GM12878 (cell line): ENCODE data around the gene PCSK6. TPM values are rescaled to one million over a fixed set of nuclear protein-coding genes. Genes with fewer than 3 reads are reported as not detected.

Source experiments
- ATAC-seq: fragments of 200-7000 bp; cut with Tn5 transposase; 3 replicates; pipeline ENCODE4 v1.9.1; 2020; ENCODE audit warnings: mild to moderate bottlenecking, moderate library complexity
- BruUV-seq: library from RNA; stranded (reverse); fragments of 400-500 nt; replicated peaks from 2 replicates; lab custom pipeline; 2021; lab: Mats Ljungman, UMichigan
- CTCF ChIA-PET: fragments of 300-600 bp; sonication (Branson Sonifier 250); formaldehyde crosslinking; extraction: SDS; loops from one replicate; lab custom pipeline; 2021; ENCODE audit warnings: inconsistent platforms; lab: Yijun Ruan, JAX
- POLR2A ChIA-PET: fragments of 350-600 bp; formaldehyde crosslinking; extraction: SDS; loops from one replicate; lab custom pipeline; 2021; ENCODE audit warnings: inconsistent platforms; lab: Charles Lee
- RAD21 ChIA-PET: fragments of 300-600 bp; sonication (Branson Sonifier 250); formaldehyde crosslinking; loops from one replicate; lab custom pipeline; 2023; ENCODE audit warnings: antibody characterized with exemption; ENCODE audit not compliant: unreplicated experiment; lab: Charles Lee
- SMC1A ChIA-PET: fragments of 300-600 bp; sonication (Branson Sonifier 250); formaldehyde crosslinking; loops from one replicate; lab custom pipeline; 2023; ENCODE audit not compliant: unreplicated experiment, uncharacterized antibody; lab: Charles Lee
- DNase-seq: peaks from one replicate; pipeline ENCODE4 v3.0.0-alpha.2; 2011; ENCODE audit warnings: low read depth, low spot score
- FAIRE-seq: peaks from 3 replicates; lab custom pipeline; 2011; peaks lifted over from hg19 to GRCh38; lab: Jason Lieb, UNC
- H2AFZ ChIP-seq: 2 replicates; pipeline ENCODE4 v1.6.0; 2011; ENCODE audit warnings: low read depth, low read length, control low read depth; ENCODE audit not compliant: control insufficient read depth
- H3K27ac ChIP-seq: 2 replicates; pipeline ENCODE4 v1.5.1; 2011; ENCODE audit warnings: control low read depth; ENCODE audit not compliant: control insufficient read depth, insufficient read depth
- H3K27me3 ChIP-seq, 2 experiments: replicated peaks in 1 of 2; 2 replicates each; pipeline versions ENCODE4 v1.6.0 to v1.6.1; 2011; ENCODE audit warnings: low read length in 1 of 2; ENCODE audit not compliant: control insufficient read depth in 2 of 2, insufficient read depth in 2 of 2
- H3K36me3 ChIP-seq, 2 experiments: 2 replicates each; pipeline ENCODE4 v1.5.1; 2011; ENCODE audit warnings: low read length in 1 of 2; ENCODE audit not compliant: control insufficient read depth in 2 of 2, insufficient read depth in 2 of 2
- H3K4me1 ChIP-seq: 2 replicates; pipeline ENCODE4 v1.6.1; 2011; ENCODE audit warnings: mild to moderate bottlenecking, low read length, moderate library complexity, mixed read lengths; ENCODE audit not compliant: control insufficient read depth, insufficient read depth
- H3K4me2 ChIP-seq: 2 replicates; pipeline ENCODE4 v1.6.0; 2011; ENCODE audit warnings: control low read depth; ENCODE audit not compliant: control insufficient read depth, insufficient read depth
- H3K4me3 ChIP-seq: fragments of 200-600 bp; sonication (generic); 2 replicates; pipeline ENCODE4 v1.5.1; 2016
- H3K79me2 ChIP-seq: 2 replicates; pipeline ENCODE4 v1.6.0; 2011; ENCODE audit warnings: low read length; ENCODE audit not compliant: control insufficient read depth, insufficient read depth
- H3K9ac ChIP-seq: 2 replicates; pipeline ENCODE4 v1.8.0; 2011; ENCODE audit warnings: low read length, control low read depth, mixed read lengths; ENCODE audit not compliant: control insufficient read depth, insufficient read depth
- H3K9me3 ChIP-seq: replicated peaks from 3 replicates; pipeline ENCODE4 v1.5.1; 2011; ENCODE audit warnings: mild to moderate bottlenecking, low read length; ENCODE audit not compliant: control insufficient read depth, insufficient read depth
- H4K20me1 ChIP-seq: 2 replicates; pipeline ENCODE4 v1.6.0; 2011; ENCODE audit not compliant: control insufficient read depth, insufficient read depth
- BACH1 ChIP-seq: fragments of 450-650 bp; IDR thresholded peaks from 2 replicates; pipeline ENCODE4 v1.6.1; 2017; ENCODE audit warnings: mild to moderate bottlenecking, borderline replicate concordance
- GATAD2B ChIP-seq: fragments of 450-650 bp; conservative IDR thresholded peaks from 2 replicates; pipeline ENCODE4 v1.6.1; 2017; ENCODE audit warnings: low read depth, mild to moderate bottlenecking, moderate library complexity
- NFYB ChIP-seq: IDR thresholded peaks from 2 replicates; pipeline ENCODE4 v1.6.1; 2011; ENCODE audit warnings: low read depth, mild to moderate bottlenecking, low read length, improper control_type of control experiment, moderate library complexity; ENCODE audit not compliant: insufficient read depth
- PAX5 ChIP-seq: IDR thresholded peaks from 2 replicates; pipeline ENCODE4 v1.6.1; 2011; ENCODE audit warnings: low read depth, low read length, borderline replicate concordance
- POLR2A ChIP-seq: IDR thresholded peaks from 2 replicates; pipeline ENCODE4 v1.6.1; 2011; ENCODE audit warnings: low read depth, mild to moderate bottlenecking, low read length
- RCOR1 ChIP-seq: conservative IDR thresholded peaks from 2 replicates; pipeline ENCODE4 v1.6.1; 2012; ENCODE audit warnings: low read depth, low read length, improper control_type of control experiment
- RFX5 ChIP-seq: IDR thresholded peaks from 2 replicates; pipeline ENCODE4 v1.6.1; 2011; ENCODE audit warnings: low read depth, low read length, improper control_type of control experiment
- SMAD5 ChIP-seq: IDR thresholded peaks from 2 replicates; pipeline ENCODE4 v1.6.1; 2016; ENCODE audit warnings: antibody characterized with exemption, low read depth
- SMC3 ChIP-seq: IDR thresholded peaks from 2 replicates; pipeline ENCODE4 v1.6.1; 2011; ENCODE audit warnings: low read length, improper control_type of control experiment, borderline replicate concordance
- SPI1 ChIP-seq: IDR thresholded peaks from 2 replicates; pipeline ENCODE4 v1.6.1; 2011; ENCODE audit warnings: low read depth, mild to moderate bottlenecking, low read length, moderate library complexity, borderline replicate concordance; ENCODE audit not compliant: insufficient read depth
- ZNF217 ChIP-seq: fragments of 450-650 bp; IDR thresholded peaks from 2 replicates; pipeline ENCODE4 v1.6.1; 2017; ENCODE audit warnings: antibody characterized with exemption, mild to moderate bottlenecking
- ZNF274 ChIP-seq: IDR thresholded peaks from one replicate; pipeline ENCODE4 v1.8.0; 2011; ENCODE audit not compliant: insufficient read length, insufficient read depth
- ZNF622 ChIP-seq: fragments of 450-650 bp; IDR thresholded peaks from 2 replicates; pipeline ENCODE4 v1.6.1; 2017; ENCODE audit warnings: mild to moderate bottlenecking, inconsistent platforms
- ZSCAN29 ChIP-seq: fragments of 450-650 bp; IDR thresholded peaks from 2 replicates; pipeline ENCODE4 v1.6.1; 2017; ENCODE audit warnings: mild to moderate bottlenecking, moderate library complexity
- WGBS: methylation state at CpG from one replicate; pipeline ENCODE4 v1.1.6; 2016; ENCODE audit warnings: low lambda C conversion rate; ENCODE audit not compliant: insufficient replicate concordance, insufficient coverage; ENCODE audit errors: missing lambda C conversion rate; 5-methylcytosine and 5-hydroxymethylcytosine counted together
- in situ Hi-C: fragments of 300-500 bp; cut with MboI; formaldehyde crosslinking; loops from 9 replicates; pipeline ENCODE4 v1.14.3; 2018; ENCODE audit warnings: mixed read lengths
- intact Hi-C: fragments of 100-400 bp; cut with micrococcal nuclease; formaldehyde crosslinking; loops from one replicate; pipeline ENCODE4 v1.14.2; 2022; ENCODE audit not compliant: unreplicated experiment
- polyA plus RNA-seq, 11 experiments: library from polyadenylated mRNA; depleted of rRNA in 4 of 11; unstranded in 6 of 11; stranded (reverse) in 5 of 11; fragments of >200 nt; fragmentation: Nextera tagmentation in 4 of 11; fragmentation: Illumina TruSeq in 1 of 11; extraction: Ambion mirVana in 4 of 11; extraction: Trizol in 1 of 11; gene quantifications; 1 replicate in 1 of 11; 2 replicates in 10 of 11; pipeline versions ENCODE4 v1.2.1 to v1.2.3, GENCODE V29; 2011 to 2016; ENCODE audit warnings: inconsistent platforms in 2 of 11, missing spikeins in 2 of 11, low read depth in 1 of 11
- total RNA-seq, 4 experiments: library from RNA; depleted of rRNA in 3 of 4; stranded (reverse); fragments of >200 nt in 3 of 4; fragmentation: Illumina TruSeq in 1 of 4; extraction: Trizol in 1 of 4; gene quantifications; 2 replicates each; pipeline versions ENCODE4 v1.2.1 to v1.2.3, GENCODE V29; 2013 to 2021
- TF ChIP-seq, protein P1 (sequence below): IDR thresholded peaks from 2 replicates; pipeline ENCODE4 v1.6.1; 2011; ENCODE audit warnings: borderline replicate concordance, low read depth, mild to moderate bottlenecking, moderate library complexity, mixed read lengths, low read length; ENCODE audit not compliant: insufficient read depth; ENCODE audit errors: extremely low read length

PCSK6 gene
- total and polyA plus RNA-seq, 10 of the 15 experiments (the other 5 are each of a cell fraction or from before 2014, with no cell fraction given), result 0.19 to 0.67 (median 0.25) TPM; not detected in 4

DNA sequence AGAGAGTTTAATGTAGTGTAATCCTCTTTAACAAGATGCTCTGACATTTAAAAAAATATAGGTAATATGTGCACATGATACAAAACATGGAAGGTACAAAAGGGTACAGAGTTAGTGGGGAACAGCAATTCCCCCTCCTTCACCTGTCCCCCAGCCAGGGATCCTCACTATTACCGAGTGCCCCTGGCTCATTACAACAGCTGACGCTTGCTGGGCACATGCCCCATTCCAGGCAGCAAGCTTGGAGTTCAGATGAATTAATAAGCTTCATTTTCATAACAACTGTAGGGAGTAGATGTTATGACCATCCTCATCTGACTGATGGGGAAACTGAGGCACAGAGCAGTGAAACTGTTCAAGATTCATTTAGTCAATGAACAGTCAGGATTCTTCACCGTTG, 41.2 kb downstream of the PCSK6 start:
- ChIA-PET POLR2A (no interaction called here), RAD21 (no interaction called here), CTCF (no interaction called here), SMC1A (no interaction called here)
- in situ Hi-C loops (no loop called here), intact Hi-C loops (no loop called here)
- Histone ChIP-seq H3K4me2 (no peak overlapping the region), H3K4me1 (no peaks in the 10 kb centered on the region), H3K27ac (no peak overlapping the region), H3K9me3 (no peaks in the 10 kb centered on the region), H3K4me3 (no peak overlapping the region), H2AFZ (no peak overlapping the region), H3K9ac (no peak overlapping the region), H3K36me3 (no peaks in the 10 kb centered on the region), H3K27me3 (peaks cover 0 to 9% of the 10 kb centered on the region in 2 experiments; a peak in 3 of 4 replicates), H4K20me1 (no peaks in the 10 kb centered on the region), H3K79me2 (no peaks in the 10 kb centered on the region)
- BruUV-seq, result no TSS peak
- DNase-seq, result no peak
- no peak for FAIRE-seq
- WGBS, result 40% methylated on average over 3 of the region's 3 CpGs
- ATAC-seq, result no peak
- TF ChIP-seq ZNF622, result no peak
- TF ChIP-seq BACH1, result no peak
- TF ChIP-seq ZSCAN29, result no peak
- no peak for TF ChIP-seq RCOR1

DNA sequence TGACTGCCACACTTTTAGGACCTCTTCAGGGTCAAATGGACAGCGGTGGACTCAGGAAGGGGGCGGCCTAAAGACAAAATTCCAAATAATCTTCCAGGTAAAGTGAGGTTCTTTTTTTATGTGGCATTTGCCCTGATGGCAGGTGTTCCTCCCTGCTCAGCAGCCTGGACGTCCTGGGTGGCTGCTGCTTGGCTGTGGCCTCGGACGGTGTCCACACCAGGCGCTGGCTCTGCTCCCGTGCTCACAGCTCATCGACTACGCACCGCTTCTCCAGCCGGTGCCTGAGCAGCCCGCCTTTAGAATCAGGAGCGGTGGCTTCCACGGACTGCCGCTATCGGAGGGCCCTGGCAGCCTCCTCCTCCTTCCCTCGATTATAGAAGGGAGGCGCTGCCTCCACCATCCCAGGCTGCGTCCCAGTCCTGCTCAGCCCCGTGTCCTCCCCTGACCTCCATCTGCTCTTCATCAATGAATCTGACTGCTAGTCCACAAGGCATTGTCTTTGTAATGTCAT, 41.9 kb downstream of the PCSK6 start:
- Histone ChIP-seq H3K9ac (no peak overlapping the region), H3K4me1 (no peaks in the 10 kb centered on the region), H3K4me2 (no peak overlapping the region), H2AFZ (no peak overlapping the region), H3K9me3 (no peaks in the 10 kb centered on the region), H3K27me3 (peaks cover 0 to 6% of the 10 kb centered on the region in 2 experiments; a peak in 2 of 4 replicates), H3K79me2 (no peaks in the 10 kb centered on the region), H4K20me1 (no peaks in the 10 kb centered on the region), H3K4me3 (no peak overlapping the region), H3K27ac (no peak overlapping the region), H3K36me3 (no peaks in the 10 kb centered on the region)
- no TSS peak for BruUV-seq
- ChIA-PET POLR2A (no interaction called here), SMC1A (no interaction called here), CTCF (no interaction called here), RAD21 (no interaction called here)
- ATAC-seq (no peak), DNase-seq (no peak), FAIRE-seq (no peak)
- in situ Hi-C loops, result no loop called here
- 65% methylated on average over 20 of the region's 20 CpGs for WGBS
- intact Hi-C loops, result no loop called here
- TF ChIP-seq, protein P1, sequence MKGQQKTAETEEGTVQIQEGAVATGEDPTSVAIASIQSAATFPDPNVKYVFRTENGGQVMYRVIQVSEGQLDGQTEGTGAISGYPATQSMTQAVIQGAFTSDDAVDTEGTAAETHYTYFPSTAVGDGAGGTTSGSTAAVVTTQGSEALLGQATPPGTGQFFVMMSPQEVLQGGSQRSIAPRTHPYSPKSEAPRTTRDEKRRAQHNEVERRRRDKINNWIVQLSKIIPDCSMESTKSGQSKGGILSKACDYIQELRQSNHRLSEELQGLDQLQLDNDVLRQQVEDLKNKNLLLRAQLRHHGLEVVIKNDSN, result no peak
- no peak for TF ChIP-seq PAX5
- no peak for TF ChIP-seq RFX5
- TF ChIP-seq ZNF274, result no peak
- TF ChIP-seq SPI1, result no peak
- TF ChIP-seq BACH1, result no peak
- no peak for TF ChIP-seq ZNF217
- TF ChIP-seq ZSCAN29, result no peak
- no peak for TF ChIP-seq SMAD5
- TF ChIP-seq POLR2A, result no peak
- TF ChIP-seq SMC3, result no peak
- TF ChIP-seq NFYB, result no peak
- no peak for TF ChIP-seq GATAD2B
